Left ventricle myocardium superior (tissue), 1 donor: ENCODE results near the gene PIK3R2. TPM values are rescaled to one million over a fixed set of nuclear protein-coding genes. Genes with fewer than 3 reads are reported as not detected.

Experiments
- ATAC-seq: fragments of 200-7000 bp; cut with Tn5 transposase; one replicate; pipeline ENCODE4 v1.9.1; 2020; ENCODE audit warnings: mild to moderate bottlenecking, moderate library complexity
- DNase-seq: peaks from one replicate; pipeline ENCODE4 v3.0.0-alpha.2; 2020
- intact Hi-C: fragments of 100-400 bp; cut with micrococcal nuclease; formaldehyde crosslinking; loops from one replicate; pipeline ENCODE4 v1.11.0; 2022
- total RNA-seq: library from RNA; stranded (reverse); fragmentation: NEBNext Ultra II Directional; extraction: Animal tissue kit (Norgen Biotek cat#: 25700); gene quantifications from one replicate; pipeline ENCODE4 v1.2.1, GENCODE V29; 2021
- donor health status: DM: no; HTN: yes; CAD: no; lungs with severe emphysema.

The PIK3R2 gene
- total RNA-seq, 1 donor from 2014 or later = 29.6 TPM

DNA sequence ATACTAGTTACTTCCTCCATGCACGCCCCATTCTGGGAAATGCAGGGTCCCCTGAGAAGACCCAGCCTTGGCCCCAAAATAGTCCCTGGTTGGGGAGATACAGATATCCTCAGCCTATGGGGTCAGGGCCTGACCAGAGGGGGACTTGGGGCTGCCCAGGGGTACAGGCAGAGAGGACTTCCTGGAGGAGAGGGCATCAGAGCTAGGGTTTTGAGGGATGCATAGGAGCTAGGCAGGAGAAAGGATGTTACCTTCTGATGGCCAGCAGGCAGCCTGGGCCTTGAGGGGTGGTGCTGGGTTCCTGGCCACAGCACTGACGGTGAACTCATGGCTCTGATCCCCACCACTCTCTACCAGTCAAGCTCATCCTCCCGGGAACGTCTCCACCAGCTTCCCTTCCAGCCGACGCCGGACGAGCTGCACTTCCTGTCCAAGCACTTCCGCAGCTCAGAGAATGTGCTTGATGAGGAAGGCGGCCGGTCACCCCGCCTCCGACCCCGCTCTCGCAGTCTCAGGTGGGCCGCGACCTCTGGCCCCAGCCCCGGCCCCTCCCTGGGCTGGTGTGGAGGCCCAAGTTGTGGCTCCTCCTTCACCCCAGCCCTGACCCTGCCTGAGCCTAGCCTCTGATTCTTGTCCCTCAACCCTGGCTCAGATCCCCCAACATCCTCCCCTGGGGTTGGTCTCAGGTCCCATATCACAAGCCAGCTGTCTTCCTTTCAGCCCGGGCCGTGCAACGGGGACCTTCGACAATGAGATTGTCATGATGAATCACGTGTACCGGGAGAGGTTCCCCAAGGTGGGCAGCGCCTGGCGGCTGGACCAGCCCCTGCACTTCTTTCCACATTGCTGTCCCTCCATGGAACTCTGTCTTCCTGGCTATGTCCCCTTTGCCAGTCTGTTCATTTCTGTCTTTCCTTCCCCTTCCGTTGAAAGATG is 29.8 kb upstream of the PIK3R2 start:
- intact Hi-C loops = no loop called here
- DNase-seq (peak; percentile 56), ATAC-seq (peak; percentile 22)

- peak; percentile 17 for ATAC-seq
These were observed 29.1 kb upstream of the PIK3R2 start for GRCh38 chr19:18123819-18124218.

DNA sequence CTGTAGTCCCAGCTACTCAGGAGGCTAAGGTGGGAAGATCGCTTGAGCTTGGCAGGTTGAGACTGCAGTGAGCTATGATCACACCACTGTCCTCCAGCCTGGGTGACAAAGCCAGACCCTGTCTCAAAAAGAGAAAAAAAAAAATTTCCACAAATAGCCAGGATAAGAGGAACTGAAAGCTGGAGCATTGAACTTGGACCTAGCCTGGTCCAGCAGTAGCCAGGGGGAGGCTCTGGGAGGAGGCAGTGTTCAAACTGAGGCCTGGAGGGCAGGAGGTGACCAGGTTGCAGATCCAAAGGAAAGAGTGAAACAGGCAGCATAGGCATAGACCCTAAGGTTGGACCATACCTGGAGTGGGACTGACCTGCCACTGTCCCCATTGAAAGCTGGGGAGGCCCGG is 26.9 kb upstream of the PIK3R2 start:
- intact Hi-C loops = no loop called here
- ATAC-seq = no peak
- DNase-seq = no peak

More at GRCh38 chr19:18123819-18124218, 29.1 kb upstream of the PIK3R2 start:
- intact Hi-C loops = no loop called here
- DNase-seq = no peak

- intact Hi-C loops = no loop called here
- ATAC-seq (no peak), DNase-seq (no peak)
These were observed 24.9 kb upstream of the PIK3R2 start for GRCh38 chr19:18128044-18128443.

DNA sequence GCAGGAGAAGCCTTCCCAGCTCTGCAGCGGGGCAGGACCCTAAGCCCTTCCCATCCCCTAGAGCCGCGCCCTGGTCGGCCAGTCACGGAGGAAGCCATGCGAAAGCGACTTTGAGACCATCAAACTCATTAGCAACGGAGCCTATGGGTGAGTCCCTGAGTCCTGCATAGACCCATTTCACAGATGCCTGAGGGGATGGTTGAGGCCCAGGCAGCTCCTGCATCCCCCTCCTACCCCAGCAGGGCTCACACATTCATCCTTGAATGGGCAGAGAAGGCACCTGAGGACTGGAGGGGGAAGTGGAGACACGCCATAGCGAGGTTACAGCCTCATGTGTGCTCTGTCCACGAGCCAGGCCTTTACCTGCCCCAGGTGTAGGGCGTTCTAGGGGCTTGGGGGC is 24.2 kb upstream of the PIK3R2 start:
- DNase-seq (no peak), ATAC-seq (no peak)
- intact Hi-C loops = no loop called here

DNA sequence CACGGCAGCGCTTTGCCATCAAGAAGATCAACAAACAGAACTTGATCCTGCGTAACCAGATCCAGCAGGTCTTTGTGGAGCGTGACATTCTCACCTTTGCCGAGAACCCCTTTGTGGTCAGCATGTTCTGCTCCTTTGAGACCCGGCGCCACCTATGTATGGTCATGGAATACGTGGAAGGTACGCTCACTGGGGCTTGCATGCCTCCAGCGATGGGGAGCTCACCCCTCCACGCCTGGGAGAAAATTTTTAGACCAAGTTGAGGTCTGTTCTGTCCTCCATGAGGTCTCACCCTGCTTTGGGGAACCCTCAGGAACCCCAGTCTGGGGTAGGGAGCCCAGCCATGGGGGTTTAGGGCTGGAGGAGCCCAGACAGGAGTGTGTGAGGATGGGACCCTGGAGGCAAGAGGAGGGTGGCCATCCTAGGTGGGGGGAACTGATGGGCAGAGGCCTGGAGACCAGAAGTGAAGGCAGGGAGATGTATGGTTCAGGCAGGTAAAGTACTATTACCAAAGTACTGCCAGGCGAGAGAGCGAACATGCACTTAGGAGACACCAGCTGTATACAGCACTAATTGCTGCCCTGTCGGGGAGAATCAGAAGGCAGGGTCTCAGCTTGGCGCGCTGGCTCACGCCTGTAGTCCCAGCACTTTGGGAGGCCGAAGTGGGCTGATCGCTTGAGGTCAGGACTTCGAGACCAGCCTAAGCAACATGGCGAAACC is 22.3 kb upstream of the PIK3R2 start:
- intact Hi-C loops = no loop called here
- DNase-seq (no peak), ATAC-seq (no peak)

- ATAC-seq = no peak
- intact Hi-C loops = no loop called here
- DNase-seq = no peak
These were observed 20.9 kb upstream of the PIK3R2 start for GRCh38 chr19:18131841-18132596.

DNA sequence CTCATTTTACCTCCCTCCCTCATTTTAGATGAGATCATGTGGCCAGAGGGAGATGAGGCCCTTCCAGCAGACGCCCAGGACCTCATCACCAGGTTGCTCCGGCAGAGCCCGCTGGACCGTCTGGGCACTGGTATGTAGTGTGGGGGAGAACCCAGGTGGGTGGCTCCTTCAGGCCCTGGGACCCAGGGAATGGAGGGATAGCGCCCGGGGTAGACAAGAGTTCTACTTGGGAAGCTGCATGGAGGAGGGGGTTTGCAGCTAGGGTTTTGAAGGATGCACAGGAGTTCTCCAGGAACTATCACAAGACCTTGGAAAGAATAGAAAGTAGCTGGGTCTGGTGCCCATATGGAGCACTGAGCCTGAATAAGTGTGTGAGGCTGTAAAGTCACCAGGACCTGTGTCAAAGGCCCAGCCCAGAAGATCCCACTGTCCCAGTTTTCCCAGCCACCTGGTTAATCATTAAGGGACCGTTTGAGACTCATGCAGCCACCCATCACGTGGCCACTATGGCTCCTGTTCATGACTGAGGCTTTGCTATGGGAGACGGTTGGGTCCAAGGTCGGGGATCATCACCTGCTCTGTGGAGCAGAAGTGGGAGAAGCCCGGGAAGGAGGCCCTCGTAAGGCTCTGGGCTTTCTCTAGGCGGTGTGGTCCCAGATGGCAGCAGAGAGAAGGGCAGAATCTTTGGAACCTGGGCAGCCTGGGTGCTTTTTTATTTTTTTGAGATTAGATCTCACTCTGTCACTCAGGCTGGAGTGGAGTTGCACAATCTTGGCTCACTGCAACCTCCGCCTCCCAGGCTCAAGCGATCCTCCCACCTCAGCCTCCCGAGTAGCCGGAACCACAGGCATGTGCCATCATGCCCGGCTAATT is 17.0 kb upstream of the PIK3R2 start:
- ATAC-seq = no peak
- intact Hi-C loops = no loop called here
- DNase-seq = no peak

DNA sequence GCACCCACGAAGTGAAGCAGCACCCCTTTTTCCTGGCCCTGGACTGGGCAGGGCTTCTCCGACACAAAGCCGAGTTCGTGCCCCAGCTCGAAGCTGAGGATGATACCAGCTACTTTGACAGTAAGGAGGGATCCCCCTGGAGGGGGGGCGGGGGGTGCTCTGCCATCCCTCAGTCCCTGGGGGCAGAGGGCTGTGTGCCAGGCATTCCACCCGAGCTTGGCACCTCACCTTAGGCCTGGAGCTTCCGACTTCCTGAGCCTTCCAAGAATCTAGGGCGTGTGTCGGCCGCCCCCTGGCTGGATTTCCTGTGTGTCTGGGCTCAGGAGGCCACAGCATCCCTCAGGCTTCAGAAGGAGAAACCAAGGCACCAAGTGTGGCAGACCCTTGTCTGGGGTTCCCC is 15.7 kb upstream of the PIK3R2 start:
- intact Hi-C loops = no loop called here
- DNase-seq (no peak), ATAC-seq (no peak)

GRCh38 chr19:18137657-18138339 is 15.2 kb upstream of the PIK3R2 start:
- intact Hi-C loops = no loop called here

DNA sequence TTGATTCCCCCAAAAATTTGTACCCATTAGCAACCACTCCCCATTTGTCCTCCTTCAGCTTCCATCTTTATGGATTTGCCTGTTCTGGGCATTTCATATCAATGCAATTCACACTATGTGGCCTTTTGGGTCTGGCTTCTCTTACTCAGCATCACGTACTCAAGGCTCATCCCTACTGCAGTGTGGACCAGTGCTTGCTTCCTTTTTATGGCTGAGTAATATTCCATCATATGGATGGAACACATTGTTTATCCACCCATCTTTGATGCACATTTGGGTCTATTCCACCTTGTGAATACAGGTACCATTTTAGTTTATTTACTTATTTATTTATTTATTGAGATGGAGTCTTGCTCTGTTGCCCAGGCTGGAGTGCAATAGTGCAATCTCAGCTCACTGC is 12.5 kb upstream of the PIK3R2 start:
- intact Hi-C loops = no loop called here
- ATAC-seq (no peak), DNase-seq (no peak)

More at GRCh38 chr19:18137657-18138339, 15.2 kb upstream of the PIK3R2 start:
- ATAC-seq (no peak), DNase-seq (no peak)

DNA sequence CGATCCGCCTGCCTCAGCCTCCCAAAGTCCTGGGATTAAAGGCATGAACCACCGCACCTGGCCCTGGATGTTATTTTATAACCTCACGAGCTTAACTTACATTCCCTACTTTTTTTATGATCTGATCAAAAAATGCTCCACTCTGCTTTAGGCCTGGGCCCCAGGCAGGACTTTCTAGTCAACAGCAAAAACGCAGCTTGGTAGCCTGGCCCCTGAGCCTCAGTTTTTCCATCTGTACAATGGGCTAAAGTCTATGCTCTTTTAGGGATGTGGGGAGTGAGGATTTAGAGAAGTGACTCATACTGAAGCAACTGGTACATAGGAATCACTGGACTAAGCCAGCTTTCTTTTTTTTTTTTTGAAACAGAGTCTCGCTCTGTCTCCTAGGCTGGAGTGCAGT is 11.9 kb upstream of the PIK3R2 start:
- intact Hi-C loops = no loop called here
- ATAC-seq (no peak), DNase-seq (no peak)

GRCh38 chr19:18143902-18144301 is 9.1 kb upstream of the PIK3R2 start:
- intact Hi-C loops = no loop called here
- ATAC-seq (no peak), DNase-seq (no peak)

DNA sequence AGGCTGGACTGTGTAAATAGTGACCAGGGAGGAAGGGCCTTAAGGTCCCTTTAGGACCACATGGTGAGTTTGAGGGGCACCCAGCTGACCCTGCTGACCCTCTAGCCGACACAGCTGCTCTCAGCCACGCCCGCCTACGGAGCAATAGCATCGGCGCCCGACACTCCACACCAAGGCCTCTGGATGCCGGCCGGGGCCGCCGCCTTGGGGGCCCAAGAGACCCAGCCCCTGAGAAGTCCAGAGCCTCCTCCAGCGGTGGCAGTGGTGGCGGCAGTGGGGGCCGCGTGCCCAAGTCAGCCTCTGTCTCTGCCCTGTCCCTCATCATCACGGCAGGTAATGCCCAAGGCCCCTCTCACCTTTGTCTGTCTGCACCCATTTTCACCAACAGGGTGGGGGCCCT is 8.6 kb upstream of the PIK3R2 start:
- no peak for ATAC-seq
- DNase-seq = no peak
- intact Hi-C loops = no loop called here

- DNase-seq (no peak), ATAC-seq (no peak)
- intact Hi-C loops = no loop called here
These were observed 8.1 kb upstream of the PIK3R2 start for GRCh38 chr19:18144906-18145305.

DNA sequence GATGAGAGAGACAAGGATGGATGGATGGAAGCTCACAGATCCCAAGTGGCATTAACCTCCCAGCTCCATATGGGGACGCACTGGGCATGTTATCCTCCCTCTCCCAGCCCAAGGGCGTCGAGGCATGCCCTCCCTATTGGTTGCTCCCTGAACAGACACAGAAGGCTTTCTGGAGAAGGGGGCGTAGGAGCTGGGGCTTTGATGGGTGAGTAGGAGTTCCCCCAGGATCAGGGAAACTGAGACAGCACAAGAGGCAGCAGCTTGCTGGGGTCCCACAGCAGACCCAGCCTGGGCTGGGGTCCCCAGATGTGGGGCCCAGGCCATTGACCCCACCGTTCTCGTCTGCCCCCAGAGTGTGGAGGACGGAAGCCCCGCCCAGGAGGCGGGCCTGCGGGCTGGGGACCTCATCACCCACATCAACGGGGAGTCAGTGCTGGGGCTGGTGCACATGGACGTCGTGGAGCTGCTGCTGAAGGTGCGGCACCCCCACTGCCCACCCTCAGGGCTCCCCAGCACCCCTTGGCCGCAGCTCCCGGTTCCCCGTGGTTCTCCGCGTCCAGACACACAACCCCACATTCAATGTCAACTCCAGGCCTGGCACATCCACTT is 7.5 kb upstream of the PIK3R2 start:
- ATAC-seq (no peak), DNase-seq (no peak)
- intact Hi-C loops = no loop called here

- intact Hi-C loops = no loop called here
- no peak for ATAC-seq
- DNase-seq = no peak
These were observed 5.6 kb upstream of the PIK3R2 start for GRCh38 chr19:18147396-18147795.

DNA sequence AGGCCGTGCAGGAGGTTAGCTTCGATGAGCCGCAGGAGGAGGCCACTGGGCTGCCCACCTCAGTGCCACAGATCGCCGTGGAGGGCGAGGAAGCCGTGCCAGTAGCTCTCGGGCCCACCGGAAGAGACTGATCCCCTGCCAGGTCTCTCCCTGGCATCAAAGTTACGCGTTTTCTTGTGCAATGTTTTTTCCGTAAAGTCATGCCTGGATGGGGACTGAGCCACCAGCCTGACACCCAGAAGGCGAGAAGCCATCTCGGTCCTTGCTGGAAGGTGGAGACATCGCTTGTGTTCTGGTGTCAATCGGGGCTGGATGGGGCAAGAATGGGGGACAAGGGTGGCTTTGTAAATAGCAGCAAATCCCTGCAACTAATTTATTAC is 3.4 kb upstream of the PIK3R2 start:
- ATAC-seq (no peak), DNase-seq (no peak)
- intact Hi-C loops = no loop called here
